ENCODE data around the gene ZNF311.
"Not testable (repeated sequence)": the region's sequence is repeated elsewhere in the genome, so short reads cannot be mapped to it uniquely, and the experiment has no call there.

The ZNF311 gene

GRCh38 chr6:28976677-28977076, 28.4 kb downstream of the ZNF311 start:
- H2BK12ac ChIP-seq (ENCODE audit: low read length) = peak overlapping the region; percentile 63
- no peak overlapping the region for H3K23ac ChIP-seq (ENCODE audit: low read length)
- no peak overlapping the region for H3K4me2 ChIP-seq (ENCODE audit: low read length)
- H4K8ac ChIP-seq (ENCODE audit: low read depth, low read length) = no peak overlapping the region
- H3K18ac ChIP-seq (ENCODE audit: low read length) = no peak overlapping the region
- no peaks in the 10 kb centered on the region for H3K9me3 ChIP-seq (ENCODE audit: insufficient read depth, low read depth, low read length)
- H3K14ac ChIP-seq (ENCODE audit: low read length) = no peak overlapping the region
- H3K4me1 ChIP-seq (ENCODE audit: control insufficient read depth in 1 of 2, insufficient read depth in 2 of 2, low read length in 2 of 2) = peaks cover 16 to 21% of the 10 kb centered on the region in 2 experiments
- H3K9ac ChIP-seq (ENCODE audit: low read length) = no peak overlapping the region
- no peak overlapping the region for H2AK5ac ChIP-seq (ENCODE audit: low read length)
- peak overlapping the region; percentile 43 for H4K91ac ChIP-seq (ENCODE audit: low read depth, low read length)
- no peak overlapping the region for H3K4ac ChIP-seq (ENCODE audit: low read depth, low read length)
- H3K36me3 ChIP-seq (ENCODE audit: control insufficient read depth in 1 of 2, insufficient read depth in 2 of 2, low read length in 2 of 2) = no peaks in the 10 kb centered on the region
- no peak overlapping the region for H2BK5ac ChIP-seq (ENCODE audit: low read depth, low read length, poor library complexity)
- H3K79me1 ChIP-seq (ENCODE audit: low read length) = peaks cover 30% of the 10 kb centered on the region
- H3K79me2 ChIP-seq (ENCODE audit: control insufficient read depth, insufficient read depth, low read length, poor library complexity) = peaks cover 9% of the 10 kb centered on the region
- H2BK120ac ChIP-seq (ENCODE audit: insufficient read depth, low read length, poor library complexity) = peak overlapping the region; percentile 78
- H3K27me3 ChIP-seq (ENCODE audit: insufficient read depth, low read length) = no peaks in the 10 kb centered on the region
- H3K4me3 ChIP-seq (ENCODE audit: low read depth, low read length) = no peak overlapping the region
- no peak overlapping the region for H3K27ac ChIP-seq (ENCODE audit: low read depth, low read length)
- H4K12ac ChIP-seq (ENCODE audit: low read depth, low read length) = no peak overlapping the region
- no peak for DNase-seq
- no CpG with 5 or more reads among the region's 3 CpGs for WGBS (ENCODE audit: extremely low coverage, insufficient coverage, insufficient read length)
- no peak overlapping the region for H2AFZ ChIP-seq (ENCODE audit: insufficient read depth, low read length, poor library complexity)

DNA sequence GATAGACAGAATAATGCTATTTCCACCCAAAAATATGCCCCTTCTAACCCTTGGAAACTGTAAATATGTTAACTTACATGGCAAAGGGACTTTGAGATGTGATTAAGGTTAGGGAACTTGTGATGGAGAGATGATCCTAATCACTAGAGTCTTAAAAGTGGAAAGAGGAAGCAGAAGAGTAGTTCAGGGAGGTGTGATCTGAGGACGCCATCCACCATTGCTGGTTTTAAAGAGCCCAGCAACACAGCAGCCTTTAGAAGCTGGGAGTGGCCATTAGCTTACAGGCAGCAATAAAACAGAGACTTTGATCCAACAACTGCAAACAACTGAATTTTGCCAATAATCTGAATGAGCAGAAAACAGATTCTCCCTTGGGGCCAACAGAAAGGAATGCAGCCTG, 30.6 kb downstream of the ZNF311 start:
- Histone ChIP-seq H4K91ac (ENCODE audit: low read depth, low read length) (no peak overlapping the region), H3K4me2 (ENCODE audit: low read length) (no peak overlapping the region), H3K4me3 (ENCODE audit: low read depth, low read length) (no peak overlapping the region), H3K9me3 (ENCODE audit: insufficient read depth, low read depth, low read length) (peaks cover 2% of the 10 kb centered on the region), H3K4me1 (ENCODE audit: control insufficient read depth in 1 of 2, insufficient read depth in 2 of 2, low read length in 2 of 2) (peaks cover 10 to 14% of the 10 kb centered on the region in 2 experiments), H4K8ac (ENCODE audit: low read depth, low read length) (no peak overlapping the region), H3K23ac (ENCODE audit: low read length) (no peak overlapping the region), H3K9ac (ENCODE audit: low read length) (no peak overlapping the region), H2BK5ac (ENCODE audit: low read depth, low read length, poor library complexity) (no peak overlapping the region), H3K27me3 (ENCODE audit: insufficient read depth, low read length) (no peaks in the 10 kb centered on the region), H2AFZ (ENCODE audit: insufficient read depth, low read length, poor library complexity) (no peak overlapping the region), H3K27ac (ENCODE audit: low read depth, low read length) (no peak overlapping the region), H3K36me3 (ENCODE audit: control insufficient read depth in 1 of 2, insufficient read depth in 2 of 2, low read length in 2 of 2) (no peaks in the 10 kb centered on the region), H3K14ac (ENCODE audit: low read length) (no peak overlapping the region), H3K18ac (ENCODE audit: low read length) (no peak overlapping the region), H2BK12ac (ENCODE audit: low read length) (no peak overlapping the region), H3K79me1 (ENCODE audit: low read length) (peaks cover 18% of the 10 kb centered on the region), H3K79me2 (ENCODE audit: control insufficient read depth, insufficient read depth, low read length, poor library complexity) (peaks cover 4% of the 10 kb centered on the region), H4K12ac (ENCODE audit: low read depth, low read length) (no peak overlapping the region), H3K4ac (ENCODE audit: low read depth, low read length) (no peak overlapping the region), H2BK120ac (ENCODE audit: insufficient read depth, low read length, poor library complexity) (no peak overlapping the region), H2AK5ac (ENCODE audit: low read length) (no peak overlapping the region)
- no peak for DNase-seq
- no CpG with 5 or more reads among the region's 1 CpG for WGBS (ENCODE audit: extremely low coverage, insufficient coverage, insufficient read length)

- H3K9ac ChIP-seq (ENCODE audit: low read length); H2AFZ ChIP-seq (ENCODE audit: insufficient read depth, low read length, poor library complexity); H2AK5ac ChIP-seq (ENCODE audit: low read length); H4K8ac ChIP-seq (ENCODE audit: low read depth, low read length); H3K79me1 ChIP-seq (ENCODE audit: low read length); H3K4ac ChIP-seq (ENCODE audit: low read depth, low read length); H3K14ac ChIP-seq (ENCODE audit: low read length); H3K27ac ChIP-seq (ENCODE audit: low read depth, low read length); H2BK5ac ChIP-seq (ENCODE audit: low read depth, low read length, poor library complexity); H3K9me3 ChIP-seq (ENCODE audit: insufficient read depth, low read depth, low read length); H4K12ac ChIP-seq (ENCODE audit: low read depth, low read length); DNase-seq; H3K18ac ChIP-seq (ENCODE audit: low read length); H3K79me2 ChIP-seq (ENCODE audit: control insufficient read depth, insufficient read depth, low read length, poor library complexity); H3K23ac ChIP-seq (ENCODE audit: low read length); H4K91ac ChIP-seq (ENCODE audit: low read depth, low read length); H3K36me3 ChIP-seq (ENCODE audit: control insufficient read depth in 1 of 2, insufficient read depth in 2 of 2, low read length in 2 of 2); H3K27me3 ChIP-seq (ENCODE audit: insufficient read depth, low read length); H3K4me1 ChIP-seq (ENCODE audit: control insufficient read depth in 1 of 2, insufficient read depth in 2 of 2, low read length in 2 of 2); H2BK120ac ChIP-seq (ENCODE audit: insufficient read depth, low read length, poor library complexity); H3K4me2 ChIP-seq (ENCODE audit: low read length); H3K4me3 ChIP-seq (ENCODE audit: low read depth, low read length): not testable (repeated sequence)
- H2BK12ac ChIP-seq (ENCODE audit: low read length) = peak overlapping the region; percentile 58
- no CpG with 5 or more reads among the region's 21 CpGs for whole genome bisulfite sequencing (ENCODE audit: extremely low coverage, insufficient coverage, insufficient read length)
Measured at GRCh38 chr6:28970056-28970455, 35.1 kb downstream of the ZNF311 start.

- no peaks in the 10 kb centered on the region for H3K79me1 ChIP-seq (ENCODE audit: low read length)
- no peak overlapping the region for H2BK5ac ChIP-seq (ENCODE audit: low read depth, low read length, poor library complexity)
- H4K91ac ChIP-seq (ENCODE audit: low read depth, low read length) = no peak overlapping the region
- no peak overlapping the region for H3K23ac ChIP-seq (ENCODE audit: low read length)
- H3K4me1 ChIP-seq (ENCODE audit: control insufficient read depth in 1 of 2, insufficient read depth in 2 of 2, low read length in 2 of 2) = peaks cover 0 to 3% of the 10 kb centered on the region in 2 experiments
- H3K9me3 ChIP-seq (ENCODE audit: insufficient read depth, low read depth, low read length) = peaks cover 8% of the 10 kb centered on the region
- H3K9ac ChIP-seq (ENCODE audit: low read length) = no peak overlapping the region
- no peak overlapping the region for H2BK12ac ChIP-seq (ENCODE audit: low read length)
- H4K8ac ChIP-seq (ENCODE audit: low read depth, low read length) = no peak overlapping the region
- H3K4me2 ChIP-seq (ENCODE audit: low read length) = no peak overlapping the region
- no peak overlapping the region for H3K27ac ChIP-seq (ENCODE audit: low read depth, low read length)
- peaks cover 0 to 2% of the 10 kb centered on the region in 2 experiments for H3K36me3 ChIP-seq (ENCODE audit: control insufficient read depth in 1 of 2, insufficient read depth in 2 of 2, low read length in 2 of 2)
- no peak overlapping the region for H3K4ac ChIP-seq (ENCODE audit: low read depth, low read length)
- H2AFZ ChIP-seq (ENCODE audit: insufficient read depth, low read length, poor library complexity) = no peak overlapping the region
- no peak overlapping the region for H3K14ac ChIP-seq (ENCODE audit: low read length)
- no peaks in the 10 kb centered on the region for H3K27me3 ChIP-seq (ENCODE audit: insufficient read depth, low read length)
- WGBS (ENCODE audit: extremely low coverage, insufficient coverage, insufficient read length) = no CpG with 5 or more reads among the region's 15 CpGs
- no peak overlapping the region for H4K12ac ChIP-seq (ENCODE audit: low read depth, low read length)
- DNase-seq = peak; percentile 67 to 79
- H3K4me3 ChIP-seq (ENCODE audit: low read depth, low read length) = no peak overlapping the region
- H2BK120ac ChIP-seq (ENCODE audit: insufficient read depth, low read length, poor library complexity) = no peak overlapping the region
- no peaks in the 10 kb centered on the region for H3K79me2 ChIP-seq (ENCODE audit: control insufficient read depth, insufficient read depth, low read length, poor library complexity)
- no peak overlapping the region for H2AK5ac ChIP-seq (ENCODE audit: low read length)
- no peak overlapping the region for H3K18ac ChIP-seq (ENCODE audit: low read length)
Measured at GRCh38 chr6:28969129-28969528, 36.0 kb downstream of the ZNF311 start.

All from trophoblast cell (in vitro differentiated cells and primary cell).